ENCODE results near the gene SERPINB10. TPM values are rescaled to one million over a fixed set of nuclear protein-coding genes. Genes with fewer than 3 reads are reported as not detected.
"Not testable (repeated sequence)": the region's sequence is repeated elsewhere in the genome, so short reads cannot be mapped to it uniquely, and the experiment has no call there.

SERPINB10 gene
- total RNA-seq, 2 donors from 2014 or later = 0.47 TPM; not detected in 1

- Histone ChIP-seq H3K4me1 (no peaks in the 10 kb centered on the region), H3K36me3 (no peaks in the 10 kb centered on the region), H3K4me3 (no peak overlapping the region), H3K27me3 (no peaks in the 10 kb centered on the region), H3K9me3 (no peaks in the 10 kb centered on the region), H3K27ac (no peak overlapping the region)
- TF ChIP-seq CTCF (IDR thresholded peaks at IDR 0.05) = no peak
- DNase-seq (ENCODE audit: low spot score) = no peak
Measured at GRCh38 chr18:63917817-63918216, 10.1 kb downstream of the SERPINB10 start.

GRCh38 chr18:63922049-63922448 lies 14.3 kb downstream of the SERPINB10 start:
- no peaks in the 10 kb centered on the region for H3K27me3 ChIP-seq
- H3K36me3 ChIP-seq = no peaks in the 10 kb centered on the region
- H3K4me3 ChIP-seq = no peak overlapping the region
- no peaks in the 10 kb centered on the region for H3K9me3 ChIP-seq
- no peak for DNase-seq (ENCODE audit: low spot score)
- no peak for TF ChIP-seq CTCF (IDR thresholded peaks at IDR 0.05)
- H3K4me1 ChIP-seq = no peaks in the 10 kb centered on the region
- no peak overlapping the region for H3K27ac ChIP-seq

GRCh38 chr18:63924551-63924950 lies 16.8 kb downstream of the SERPINB10 start:
- Histone ChIP-seq H3K36me3 (no peaks in the 10 kb centered on the region), H3K4me1 (no peaks in the 10 kb centered on the region), H3K9me3 (no peaks in the 10 kb centered on the region), H3K27me3 (no peaks in the 10 kb centered on the region), H3K4me3 (no peak overlapping the region), H3K27ac (no peak overlapping the region)
- no peak for TF ChIP-seq CTCF (IDR thresholded peaks at IDR 0.05)
- DNase-seq (ENCODE audit: low spot score) = no peak

GRCh38 chr18:63928331-63928730 lies 20.6 kb downstream of the SERPINB10 start:
- no peaks in the 10 kb centered on the region for H3K27me3 ChIP-seq
- H3K4me3 ChIP-seq = no peak overlapping the region
- DNase-seq (ENCODE audit: low spot score) = no peak
- no peaks in the 10 kb centered on the region for H3K36me3 ChIP-seq
- H3K9me3 ChIP-seq = no peaks in the 10 kb centered on the region
- no peaks in the 10 kb centered on the region for H3K4me1 ChIP-seq
- no peak for TF ChIP-seq CTCF (IDR thresholded peaks at IDR 0.05)
- H3K27ac ChIP-seq = no peak overlapping the region

GRCh38 chr18:63929369-63929768 lies 21.6 kb downstream of the SERPINB10 start:
- H3K9me3 ChIP-seq; DNase-seq (ENCODE audit: low spot score); H3K4me1 ChIP-seq; H3K27me3 ChIP-seq; H3K27ac ChIP-seq; H3K4me3 ChIP-seq; H3K36me3 ChIP-seq: not testable (repeated sequence)

- Histone ChIP-seq H3K36me3 (no peaks in the 10 kb centered on the region), H3K27ac (no peak overlapping the region), H3K27me3 (no peaks in the 10 kb centered on the region), H3K4me1 (peaks cover 0 to 2% of the 10 kb centered on the region in 2 donors), H3K9me3 (no peaks in the 10 kb centered on the region), H3K4me3 (no peak overlapping the region)
- no peak for DNase-seq (ENCODE audit: low spot score)
- no peak for TF ChIP-seq CTCF (IDR thresholded peaks at IDR 0.05)
Measured at GRCh38 chr18:63930773-63931354, 23.1 kb downstream of the SERPINB10 start.
